ENCODE data around the gene SPPL2C. TPM values are rescaled to one million over a fixed set of nuclear protein-coding genes. Genes with fewer than 3 reads are reported as not detected.

Gene SPPL2C
- total and polyA plus RNA-seq, 2 donors: not detected

GRCh38 chr17:45894022-45894784 is 49.5 kb downstream of the SPPL2C start, which contains the start of gene MAPT:
MAPT (plus strand) TSS chr17:45894554; CDS start chr17:45962338, 67,784 bp downstream.
- H3K4me3 ChIP-seq (ENCODE audit: low read depth, low read length): peak within 1 kb of the TSS; percentile 45
- no peak within 1 kb of the TSS for H3K27ac ChIP-seq (ENCODE audit: low read depth)
- no peaks in the 10 kb centered on the region for H3K4me1 ChIP-seq (ENCODE audit: insufficient read depth)
- DNase-seq (ENCODE audit: extremely low spot score): peak; percentile 74
- WGBS: 2% methylated on average over 96 of the region's 97 CpGs
- no peaks in the 10 kb centered on the region for H3K36me3 ChIP-seq (ENCODE audit: insufficient read depth)

- WGBS: 1% methylated on average over 63 of the region's 63 CpGs
- DNase-seq (ENCODE audit: extremely low spot score): no peak
- Histone ChIP-seq H3K4me3 (ENCODE audit: low read depth, low read length) (peak overlapping the region; percentile 45), H3K36me3 (ENCODE audit: insufficient read depth) (no peaks in the 10 kb centered on the region), H3K27ac (ENCODE audit: low read depth) (no peak overlapping the region), H3K4me1 (ENCODE audit: insufficient read depth) (no peaks in the 10 kb centered on the region)
Measured at GRCh38 chr17:45895304-45895968, 50.8 kb downstream of the SPPL2C start.

GRCh38 chr17:45895969-45896785 is 51.5 kb downstream of the SPPL2C start:
- H3K4me3 ChIP-seq (ENCODE audit: low read depth, low read length): peak overlapping the region; percentile 45
- no peaks in the 10 kb centered on the region for H3K36me3 ChIP-seq (ENCODE audit: insufficient read depth)
- DNase-seq (ENCODE audit: extremely low spot score): no peak
- no peak overlapping the region for H3K27ac ChIP-seq (ENCODE audit: low read depth)
- WGBS: 5% methylated on average over 55 of the region's 55 CpGs
- no peaks in the 10 kb centered on the region for H3K4me1 ChIP-seq (ENCODE audit: insufficient read depth)

Other genes with a start within 250 kb of the SPPL2C start
- gene CRHR1, start 60.6 kb upstream of the SPPL2C start, total RNA-seq: 0.26 TPM
- 0.09 TPM for gene CRHR1, start 60.6 kb upstream of the SPPL2C start, polyA plus RNA-seq
- gene MAPT, start 49.7 kb downstream of the SPPL2C start, total RNA-seq: 3.4 TPM
- gene MAPT, start 49.7 kb downstream of the SPPL2C start, polyA plus RNA-seq: 21.1 TPM
- not detected for gene STH, start 154.4 kb downstream of the SPPL2C start, total RNA-seq
- not detected for gene STH, start 154.4 kb downstream of the SPPL2C start, polyA plus RNA-seq